Measurements from ENCODE around the gene RMC1.
A peak's percentile ranks its signal among the peaks of the same experiment; 100 is the strongest.

RMC1 gene

GRCh38 chr18:23512641-23513040 lies 9.3 kb downstream of the RMC1 start:
- no peak overlapping the region for H3K9ac ChIP-seq
- no peaks in the 10 kb centered on the region; the same call in 1 of the 2 replicates for H4K20me1 ChIP-seq
- no peak overlapping the region for H3K27ac ChIP-seq
- H3K27me3 ChIP-seq: no peaks in the 10 kb centered on the region
- no peaks in the 10 kb centered on the region for H3K9me3 ChIP-seq
- H3K4me3 ChIP-seq: no peak overlapping the region
- no peaks in the 10 kb centered on the region for H3K4me1 ChIP-seq
- no peak for TF ChIP-seq Cebpa-rat (IDR thresholded peaks at IDR 0.05)
- no peak overlapping the region for H3K4me2 ChIP-seq
- peaks cover 84% of the 10 kb centered on the region for H3K36me3 ChIP-seq

GRCh38 chr18:23515911-23516546 lies 12.7 kb downstream of the RMC1 start:
- H3K4me2 ChIP-seq: no peak overlapping the region
- no peaks in the 10 kb centered on the region for H3K27me3 ChIP-seq
- TF ChIP-seq Cebpa-rat (IDR thresholded peaks at IDR 0.05): no peak
- H3K4me3 ChIP-seq: no peak overlapping the region
- peaks cover 12% of the 10 kb centered on the region for H3K4me1 ChIP-seq
- no peaks in the 10 kb centered on the region for H3K9me3 ChIP-seq
- peaks cover 86% of the 10 kb centered on the region for H3K36me3 ChIP-seq
- no peak overlapping the region for H3K9ac ChIP-seq
- no peaks in the 10 kb centered on the region for H4K20me1 ChIP-seq
- H3K27ac ChIP-seq: no peak overlapping the region

- Histone ChIP-seq H3K9ac (no peak overlapping the region), H3K4me2 (no peak overlapping the region), H3K27ac (no peak overlapping the region), H3K9me3 (no peaks in the 10 kb centered on the region), H4K20me1 (no peaks in the 10 kb centered on the region), H3K4me3 (no peak overlapping the region), H3K4me1 (peaks cover 49% of the 10 kb centered on the region), H3K27me3 (no peaks in the 10 kb centered on the region), H3K36me3 (peaks cover 88% of the 10 kb centered on the region)
- TF ChIP-seq Cebpa-rat (IDR thresholded peaks at IDR 0.05): no peak
These were observed 16.4 kb downstream of the RMC1 start for GRCh38 chr18:23519734-23520133.

GRCh38 chr18:23521271-23521670 lies 18.0 kb downstream of the RMC1 start:
- no peak for TF ChIP-seq Cebpa-rat (IDR thresholded peaks at IDR 0.05)
- H3K4me2 ChIP-seq: peak overlapping the region; percentile 36; the same call in 1 of the 2 replicates
- no peaks in the 10 kb centered on the region for H3K9me3 ChIP-seq
- peaks cover 95% of the 10 kb centered on the region for H3K36me3 ChIP-seq
- H4K20me1 ChIP-seq: no peaks in the 10 kb centered on the region
- H3K4me3 ChIP-seq: no peak overlapping the region
- H3K9ac ChIP-seq: no peak overlapping the region
- H3K4me1 ChIP-seq: peaks cover 49% of the 10 kb centered on the region
- H3K27ac ChIP-seq: no peak overlapping the region
- no peaks in the 10 kb centered on the region for H3K27me3 ChIP-seq

- Histone ChIP-seq H3K36me3 (peaks cover 95% of the 10 kb centered on the region), H4K20me1 (no peaks in the 10 kb centered on the region), H3K4me1 (peaks cover 49% of the 10 kb centered on the region), H3K27ac (peak overlapping the region; percentile 70; the same call in 1 of the 2 replicates), H3K4me2 (no peak overlapping the region), H3K9me3 (no peaks in the 10 kb centered on the region), H3K9ac (no peak overlapping the region; the same call in 1 of the 2 replicates), H3K27me3 (no peaks in the 10 kb centered on the region), H3K4me3 (no peak overlapping the region)
- TF ChIP-seq Cebpa-rat (IDR thresholded peaks at IDR 0.05): no peak
These were observed 18.6 kb downstream of the RMC1 start for GRCh38 chr18:23521907-23522306.

GRCh38 chr18:23523429-23524212 lies 20.3 kb downstream of the RMC1 start:
- no peaks in the 10 kb centered on the region for H3K9me3 ChIP-seq
- H3K4me3 ChIP-seq: no peak overlapping the region; the same call in 1 of the 2 replicates
- H3K4me2 ChIP-seq: peak overlapping the region; percentile 73
- no peaks in the 10 kb centered on the region for H3K27me3 ChIP-seq
- peaks cover 96% of the 10 kb centered on the region for H3K36me3 ChIP-seq
- H3K9ac ChIP-seq: peak overlapping the region; percentile 42
- no peaks in the 10 kb centered on the region for H4K20me1 ChIP-seq
- H3K4me1 ChIP-seq: peaks cover 54% of the 10 kb centered on the region
- H3K27ac ChIP-seq: peak overlapping the region; percentile 70
- no peak for TF ChIP-seq Cebpa-rat (IDR thresholded peaks at IDR 0.05)

- H3K4me3 ChIP-seq: no peak overlapping the region
- 0 out of 2 replicates have a peak overlapping the region, but pooled peaks have one; percentile 42 for H3K9ac ChIP-seq
- H3K4me2 ChIP-seq: peak overlapping the region; percentile 73
- H3K27me3 ChIP-seq: no peaks in the 10 kb centered on the region
- H3K9me3 ChIP-seq: no peaks in the 10 kb centered on the region
- peak overlapping the region; percentile 70; the same call in 1 of the 2 replicates for H3K27ac ChIP-seq
- H3K36me3 ChIP-seq: peaks cover 96% of the 10 kb centered on the region
- H4K20me1 ChIP-seq: no peaks in the 10 kb centered on the region
- TF ChIP-seq Cebpa-rat (IDR thresholded peaks at IDR 0.05): no peak
- peaks cover 61% of the 10 kb centered on the region for H3K4me1 ChIP-seq
These were observed 20.9 kb downstream of the RMC1 start for GRCh38 chr18:23524213-23524707.

GRCh38 chr18:23526501-23527063 lies 23.3 kb downstream of the RMC1 start:
- H3K36me3 ChIP-seq: peaks cover 96% of the 10 kb centered on the region
- H4K20me1 ChIP-seq: no peaks in the 10 kb centered on the region

GRCh38 chr18:23528580-23529472 lies 25.5 kb downstream of the RMC1 start:
- H3K9ac ChIP-seq: peak overlapping the region; percentile 11; the same call in 1 of the 2 replicates
- peak overlapping the region; percentile 63 for H3K27ac ChIP-seq

More at GRCh38 chr18:23526501-23527063, 23.3 kb downstream of the RMC1 start:
- Histone ChIP-seq H3K9me3 (peaks cover 3% of the 10 kb centered on the region; the same call in 1 of the 2 replicates), H3K27me3 (no peaks in the 10 kb centered on the region), H3K27ac (no peak overlapping the region), H3K4me3 (no peak overlapping the region), H3K4me2 (no peak overlapping the region), H3K9ac (no peak overlapping the region), H3K4me1 (peaks cover 66% of the 10 kb centered on the region)
- TF ChIP-seq Cebpa-rat (IDR thresholded peaks at IDR 0.05): no peak

More at GRCh38 chr18:23528580-23529472, 25.5 kb downstream of the RMC1 start:
- H3K4me3 ChIP-seq: no peak overlapping the region
- no peaks in the 10 kb centered on the region for H3K27me3 ChIP-seq
- H3K9me3 ChIP-seq: peaks cover 8% of the 10 kb centered on the region; the same call in 1 of the 2 replicates
- H3K4me1 ChIP-seq: peaks cover 44% of the 10 kb centered on the region
- H3K36me3 ChIP-seq: peaks cover 99% of the 10 kb centered on the region
- peak overlapping the region; percentile 77 for H3K4me2 ChIP-seq
- H4K20me1 ChIP-seq: no peaks in the 10 kb centered on the region
- peak; percentile 30; the same call in 1 of the 2 replicates for TF ChIP-seq Cebpa-rat (IDR thresholded peaks at IDR 0.05)
